Kidney (tissue), 14 donors: ENCODE data around the gene CD2BP2. TPM values are rescaled to one million over a fixed set of nuclear protein-coding genes. Genes with fewer than 3 reads are reported as not detected.

Experiments
- DNase-seq, 5 donors: peaks; one replicate each; pipeline ENCODE4 v3.0.0-alpha.2; 2013 to 2020
- FAIRE-seq: peaks from 2 replicates; lab custom pipeline; 2012; peaks lifted over from hg19 to GRCh38; lab: Jason Lieb, UNC
- H3K27ac ChIP-seq, 2 donors: one replicate each; pipeline ENCODE4 v1.7.0; 2013; ENCODE audit warnings: low read depth in 2 of 2, low read length in 2 of 2, inconsistent platforms in 1 of 2
- H3K27me3 ChIP-seq: one replicate; pipeline ENCODE4 v1.7.1; 2013; ENCODE audit warnings: low read length, inconsistent platforms; ENCODE audit not compliant: control insufficient read depth, insufficient read depth
- H3K36me3 ChIP-seq, 3 donors: one replicate each; pipeline versions ENCODE4 v1.7.0 to v1.7.1; 2013; ENCODE audit warnings: low read length in 3 of 3, control low read depth in 1 of 3, inconsistent platforms in 1 of 3; ENCODE audit not compliant: insufficient read depth in 3 of 3, control insufficient read depth in 2 of 3
- H3K4me1 ChIP-seq, 3 donors: one replicate each; pipeline versions ENCODE4 v1.7.0 to v1.7.1; 2013; ENCODE audit warnings: low read length in 3 of 3, inconsistent platforms in 1 of 3, low read depth in 1 of 3; ENCODE audit not compliant: control insufficient read depth in 2 of 3, insufficient read depth in 2 of 3
- H3K4me3 ChIP-seq, 3 donors: one replicate each; pipeline versions ENCODE4 v1.7.0 to v1.8.1; 2013; ENCODE audit warnings: low read length in 3 of 3, control low read depth in 1 of 3, inconsistent platforms in 1 of 3
- H3K9ac ChIP-seq, 3 donors: one replicate each; pipeline versions ENCODE4 v1.7.0 to v1.7.1; 2013; ENCODE audit warnings: low read length in 3 of 3, control low read depth in 1 of 3, inconsistent platforms in 1 of 3
- H3K9me3 ChIP-seq, 3 donors: one replicate each; pipeline versions ENCODE4 v1.7.0 to v1.7.1; 2013; ENCODE audit warnings: low read length in 3 of 3, control low read depth in 1 of 3, inconsistent platforms in 1 of 3; ENCODE audit not compliant: control insufficient read depth in 2 of 3, insufficient read depth in 1 of 3
- CTCF ChIP-seq: IDR thresholded peaks from 3 replicates; pipeline ENCODE4 v1.5.1; 2012; ENCODE audit warnings: mild to moderate bottlenecking, moderate library complexity, borderline replicate concordance; ENCODE audit not compliant: insufficient read depth; ENCODE audit errors: extremely low read depth
- intact Hi-C: fragments of 100-400 bp; cut with DNase I; formaldehyde crosslinking; loops from one replicate; pipeline ENCODE4 v1.11.1; 2022
- polyA plus RNA-seq: library from polyadenylated mRNA; stranded (reverse); fragments of 350-450 nt; fragmentation: Illumina TruSeq; extraction: RNeasy Lipid Tissue Mini Kit (QIAGEN cat#74804); gene quantifications from one replicate; pipeline ENCODE4 v1.2.3, GENCODE V29; 2014; ENCODE audit warnings: low read depth, low replicate concordance; ENCODE audit not compliant: insufficient read depth
- total RNA-seq: library from RNA; stranded (reverse); fragmentation: NEBNext Ultra II Directional; extraction: Animal tissue kit (Norgen Biotek cat#: 25700); gene quantifications from one replicate; pipeline ENCODE4 v1.2.1, GENCODE V29; 2021
- donor health status: control.
- donor health status: control.
- donor health status: control.
- donor health status: control.
- donor health status: control.
- donor health status: DM: yes; HTN: yes; CAD: no.
- donor health status: Normal renal cell carcinoma (clear cell type).

Gene CD2BP2
- total and polyA plus RNA-seq, 2 donors from 2014 or later, result 61.8 to 68.1 TPM

GRCh38 chr16:30377050-30377811, 22.1 kb upstream of the CD2BP2 start:
- Histone ChIP-seq H3K27ac (peak overlapping the region; percentile 99 to 100), H3K4me1 (peaks cover 0 to 10% (median 4%) of the 10 kb centered on the region in 3 donors), H3K27me3 (no peaks in the 10 kb centered on the region), H3K9ac (peak overlapping the region; percentile 59 to 97 (median 71)), H3K4me3 (peak overlapping the region; percentile 52 to 73 (median 57)), H3K36me3 (no peaks in the 10 kb centered on the region), H3K9me3 (no peaks in the 10 kb centered on the region)
- no peak for FAIRE-seq
- intact Hi-C loops, result no loop called here
- no peak for TF ChIP-seq CTCF
- DNase-seq, result no peak

DNA sequence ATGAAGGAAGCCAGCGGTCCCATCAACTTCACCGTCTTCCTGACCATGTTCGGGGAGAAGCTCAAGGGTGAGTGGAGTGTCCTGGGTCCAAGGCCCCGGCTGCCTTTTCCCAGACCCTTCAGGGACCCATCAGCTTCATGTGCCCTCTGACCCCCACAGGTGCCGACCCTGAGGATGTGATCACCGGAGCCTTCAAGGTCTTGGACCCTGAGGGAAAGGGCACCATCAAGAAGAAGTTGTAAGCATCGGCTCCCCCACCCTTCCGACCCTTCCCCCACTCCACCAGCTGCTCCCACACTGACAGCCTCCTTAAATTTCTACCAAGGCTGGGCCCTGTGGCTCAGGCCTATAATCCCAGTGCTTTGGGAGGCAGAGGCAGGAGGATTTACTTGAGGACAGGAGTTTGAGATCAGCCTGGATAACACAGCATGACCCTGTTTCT, 21.4 kb upstream of the CD2BP2 start:
- no peak overlapping the region for H3K4me3 ChIP-seq
- peaks cover 0 to 10% (median 4%) of the 10 kb centered on the region in 3 donors for H3K4me1 ChIP-seq
- H3K9ac ChIP-seq, result no peak overlapping the region
- TF ChIP-seq CTCF, result no peak
- DNase-seq (peak in 1 of 5 donors; percentile 70), FAIRE-seq (no peak)
- no peak overlapping the region for H3K27ac ChIP-seq
- H3K36me3 ChIP-seq, result no peaks in the 10 kb centered on the region
- no peaks in the 10 kb centered on the region for H3K27me3 ChIP-seq
- intact Hi-C loops, result no loop called here
- no peaks in the 10 kb centered on the region for H3K9me3 ChIP-seq

- Histone ChIP-seq H3K9ac (no peak overlapping the region), H3K36me3 (no peaks in the 10 kb centered on the region), H3K9me3 (no peaks in the 10 kb centered on the region), H3K4me1 (peaks cover 0 to 13% (median 4%) of the 10 kb centered on the region in 3 donors), H3K27me3 (no peaks in the 10 kb centered on the region), H3K27ac (no peak overlapping the region), H3K4me3 (no peak overlapping the region)
- intact Hi-C loops, result no loop called here
- DNase-seq (peak in 1 of 5 donors; percentile 53), FAIRE-seq (no peak)
- TF ChIP-seq CTCF, result no peak
Observed at GRCh38 chr16:30375864-30376263, 20.8 kb upstream of the CD2BP2 start.
